ENCODE data around the gene AHRR. TPM values are rescaled to one million over a fixed set of nuclear protein-coding genes. Genes with fewer than 3 reads are reported as not detected.

AHRR gene
- total RNA-seq, 1 donor: 0.31 TPM

DNA sequence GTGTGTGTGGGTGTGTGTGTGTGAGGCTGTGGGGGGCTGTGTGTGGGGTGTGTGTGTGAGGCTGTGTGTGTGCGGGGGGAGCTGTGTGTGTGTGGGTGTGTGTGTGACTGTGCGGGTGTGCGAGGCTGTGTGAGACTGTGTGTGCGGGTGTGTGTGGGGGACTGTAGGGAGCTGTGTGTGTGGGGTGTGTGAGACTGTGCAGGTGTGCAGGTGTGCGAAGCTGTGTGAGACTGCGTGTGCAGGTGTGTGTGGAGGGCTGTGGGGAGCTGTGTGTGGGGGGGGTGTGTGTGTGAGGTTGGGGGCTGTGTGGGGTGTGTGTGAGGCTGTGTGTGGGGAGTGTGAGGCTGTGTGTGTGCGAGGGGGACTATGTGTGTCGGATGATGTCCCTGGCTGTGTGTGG lies 23.2 kb downstream of the AHRR start:
- Histone ChIP-seq H3K4me1 (ENCODE audit: insufficient read depth, low read length) (no peaks in the 10 kb centered on the region), H3K27me3 (ENCODE audit: insufficient read depth, low read length) (peaks cover 15% of the 10 kb centered on the region), H3K4me3 (ENCODE audit: low read length) (no peak overlapping the region), H3K9me3 (ENCODE audit: low read depth, low read length) (no peaks in the 10 kb centered on the region)

DNA sequence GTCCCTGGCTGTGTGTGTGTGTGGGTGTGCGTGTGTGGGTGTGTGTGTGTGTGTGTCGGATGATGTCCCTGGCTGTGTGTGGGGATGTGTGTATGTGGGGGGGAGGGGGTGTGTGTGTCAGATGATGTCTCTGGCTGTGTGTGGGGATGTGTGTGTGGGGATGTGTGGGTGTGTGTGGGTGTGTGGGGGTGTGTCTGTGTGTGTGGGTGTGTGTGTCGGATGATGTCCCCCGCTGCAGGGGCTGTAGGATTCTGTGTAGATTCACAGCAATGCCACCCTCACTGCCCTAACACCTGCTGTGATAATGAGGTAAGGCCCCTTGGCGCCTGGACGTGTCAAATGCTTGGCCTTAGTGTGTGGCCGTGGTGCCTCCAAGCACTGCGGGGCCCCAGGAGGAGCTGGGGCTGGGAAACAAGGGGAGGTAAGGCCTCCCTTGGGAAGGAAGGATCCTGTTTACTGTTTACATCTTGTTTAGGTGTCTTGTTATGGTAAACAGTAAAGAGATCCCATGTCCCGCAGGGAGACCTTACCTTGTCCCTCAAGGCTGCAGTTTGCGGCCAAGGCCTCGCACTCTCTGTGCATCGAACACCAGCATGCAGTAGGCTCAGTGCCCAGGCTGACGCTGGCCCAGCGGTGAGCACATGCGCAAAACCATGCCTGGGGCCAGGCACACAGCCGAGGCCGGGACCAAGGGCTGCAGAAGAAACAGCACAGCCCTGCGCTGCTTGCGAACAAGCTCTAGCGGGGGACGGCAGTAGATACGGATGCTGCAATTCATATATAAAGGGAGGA lies 24.1 kb downstream of the AHRR start:
- peaks cover 15% of the 10 kb centered on the region for H3K27me3 ChIP-seq (ENCODE audit: insufficient read depth, low read length)
- no peaks in the 10 kb centered on the region for H3K4me1 ChIP-seq (ENCODE audit: insufficient read depth, low read length)

DNA sequence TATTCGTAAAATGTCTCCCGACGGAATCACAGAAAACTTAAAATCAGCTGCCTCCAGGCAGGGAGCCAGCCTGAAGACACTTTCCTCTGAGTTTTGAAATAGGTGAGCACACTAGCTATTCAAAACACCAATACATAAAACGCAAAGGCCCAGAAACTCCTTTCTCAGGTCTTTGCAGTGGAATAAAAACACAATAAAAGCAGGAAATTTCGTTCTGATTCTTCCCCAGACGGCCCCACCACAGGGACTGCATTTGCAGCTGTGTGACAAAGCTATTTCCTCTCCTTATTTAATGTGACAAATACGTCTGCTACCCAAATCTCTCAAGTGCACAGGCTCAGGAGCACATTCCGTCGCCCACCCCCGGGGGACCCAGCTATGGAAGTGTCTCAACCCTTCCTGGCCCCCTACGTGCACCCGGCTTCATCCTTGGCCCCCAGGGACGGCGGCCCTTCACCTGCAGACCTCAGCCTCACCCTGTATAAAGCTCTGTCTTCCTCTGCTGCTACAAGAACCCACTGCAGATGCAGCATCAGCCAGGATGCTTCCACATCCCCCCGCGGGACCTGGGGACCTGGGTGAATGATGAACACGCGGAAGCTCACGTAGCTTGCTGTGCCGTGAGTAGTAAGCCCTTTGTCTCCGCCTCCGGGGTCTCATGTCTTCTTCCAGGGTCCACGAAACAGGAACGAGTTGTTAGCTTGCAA lies 24.9 kb downstream of the AHRR start:
- H3K27me3 ChIP-seq (ENCODE audit: insufficient read depth, low read length): peaks cover 15% of the 10 kb centered on the region

More for the DNA sequence above, 24.1 kb downstream of the AHRR start:
- H3K4me3 ChIP-seq (ENCODE audit: low read length): no peak overlapping the region
- H3K9me3 ChIP-seq (ENCODE audit: low read depth, low read length): no peaks in the 10 kb centered on the region

DNA sequence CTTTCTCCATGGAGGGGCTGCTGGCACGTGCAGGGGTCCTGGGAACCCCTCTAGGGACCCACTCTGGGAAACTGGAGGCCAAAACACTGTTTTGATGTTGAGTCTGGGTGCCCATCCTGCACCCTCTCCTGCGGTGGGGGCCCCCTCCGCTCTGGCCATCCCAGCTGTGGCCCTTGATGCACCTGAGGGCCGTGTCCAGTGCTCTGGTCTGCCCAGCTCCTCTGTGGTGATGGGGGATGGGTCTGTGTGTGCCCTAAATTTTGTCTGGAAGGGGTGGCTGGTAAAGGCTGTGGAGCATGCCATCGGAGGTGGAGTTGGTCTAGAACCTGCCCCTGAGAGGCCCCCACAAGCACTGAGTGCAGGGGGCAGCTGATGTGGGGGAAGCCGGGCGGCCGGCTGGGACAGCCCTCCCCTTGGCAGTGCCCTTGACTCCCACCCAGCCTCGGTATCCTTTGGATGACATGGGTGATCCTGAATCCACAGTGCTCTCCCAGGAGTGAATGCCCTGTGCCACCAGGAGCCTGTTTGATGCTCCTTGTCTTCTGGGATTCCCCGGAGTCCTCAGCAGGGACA lies 26.3 kb downstream of the AHRR start:
- H3K4me3 ChIP-seq (ENCODE audit: low read length): no peak overlapping the region
- H3K4me1 ChIP-seq (ENCODE audit: insufficient read depth, low read length): no peaks in the 10 kb centered on the region
- H3K27me3 ChIP-seq (ENCODE audit: insufficient read depth, low read length): peaks cover 9% of the 10 kb centered on the region
- H3K9me3 ChIP-seq (ENCODE audit: low read depth, low read length): no peaks in the 10 kb centered on the region

More for the DNA sequence above, 24.9 kb downstream of the AHRR start:
- Histone ChIP-seq H3K4me1 (ENCODE audit: insufficient read depth, low read length) (no peaks in the 10 kb centered on the region), H3K4me3 (ENCODE audit: low read length) (no peak overlapping the region), H3K9me3 (ENCODE audit: low read depth, low read length) (no peaks in the 10 kb centered on the region)

DNA sequence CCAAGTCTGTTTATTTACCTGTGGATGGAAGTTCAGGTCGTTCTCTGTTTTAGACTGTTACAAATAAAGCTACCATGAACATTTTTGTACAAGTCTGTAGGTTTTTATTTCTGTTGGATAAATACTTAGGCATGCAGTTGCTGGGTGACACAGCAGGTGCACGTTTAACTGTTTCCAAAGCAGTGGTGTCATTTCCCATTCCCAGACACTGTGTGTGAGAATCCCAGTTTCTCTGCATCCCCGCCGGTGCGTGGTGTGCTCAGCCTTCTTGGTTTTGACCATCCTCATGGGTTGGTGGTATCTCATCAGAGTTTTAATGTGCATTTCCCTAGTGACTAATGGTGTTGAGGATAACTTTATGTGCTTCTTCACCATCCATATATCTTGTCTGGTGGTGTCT lies 27.2 kb downstream of the AHRR start:
- H3K27me3 ChIP-seq (ENCODE audit: insufficient read depth, low read length): peaks cover 9% of the 10 kb centered on the region
- no peaks in the 10 kb centered on the region for H3K4me1 ChIP-seq (ENCODE audit: insufficient read depth, low read length)
- H3K4me3 ChIP-seq (ENCODE audit: low read length): no peak overlapping the region
- no peaks in the 10 kb centered on the region for H3K9me3 ChIP-seq (ENCODE audit: low read depth, low read length)

DNA sequence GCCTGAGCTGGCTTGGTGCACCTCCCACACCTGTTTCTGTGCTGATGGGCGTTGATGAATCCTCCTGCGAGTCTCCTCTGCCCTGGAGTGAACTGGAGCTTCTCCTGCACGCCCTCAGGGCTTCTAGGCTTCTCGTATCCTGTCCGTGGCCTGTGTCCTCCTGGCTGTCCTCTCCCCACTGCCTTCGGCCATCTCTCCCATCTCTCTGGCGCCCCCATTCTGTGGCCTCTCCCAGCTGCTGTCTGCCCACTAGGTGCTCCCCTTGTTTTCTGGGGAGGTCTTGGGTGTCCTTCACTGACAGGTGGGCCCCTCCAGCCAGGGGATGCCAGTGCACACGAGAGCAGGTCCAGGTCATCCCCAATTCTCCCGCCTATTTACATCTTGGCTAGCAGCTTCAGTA lies 28.8 kb downstream of the AHRR start:
- Histone ChIP-seq H3K27me3 (ENCODE audit: insufficient read depth, low read length) (peaks cover 9% of the 10 kb centered on the region), H3K4me1 (ENCODE audit: insufficient read depth, low read length) (no peaks in the 10 kb centered on the region), H3K9me3 (ENCODE audit: low read depth, low read length) (no peaks in the 10 kb centered on the region), H3K4me3 (ENCODE audit: low read length) (no peak overlapping the region)

DNA sequence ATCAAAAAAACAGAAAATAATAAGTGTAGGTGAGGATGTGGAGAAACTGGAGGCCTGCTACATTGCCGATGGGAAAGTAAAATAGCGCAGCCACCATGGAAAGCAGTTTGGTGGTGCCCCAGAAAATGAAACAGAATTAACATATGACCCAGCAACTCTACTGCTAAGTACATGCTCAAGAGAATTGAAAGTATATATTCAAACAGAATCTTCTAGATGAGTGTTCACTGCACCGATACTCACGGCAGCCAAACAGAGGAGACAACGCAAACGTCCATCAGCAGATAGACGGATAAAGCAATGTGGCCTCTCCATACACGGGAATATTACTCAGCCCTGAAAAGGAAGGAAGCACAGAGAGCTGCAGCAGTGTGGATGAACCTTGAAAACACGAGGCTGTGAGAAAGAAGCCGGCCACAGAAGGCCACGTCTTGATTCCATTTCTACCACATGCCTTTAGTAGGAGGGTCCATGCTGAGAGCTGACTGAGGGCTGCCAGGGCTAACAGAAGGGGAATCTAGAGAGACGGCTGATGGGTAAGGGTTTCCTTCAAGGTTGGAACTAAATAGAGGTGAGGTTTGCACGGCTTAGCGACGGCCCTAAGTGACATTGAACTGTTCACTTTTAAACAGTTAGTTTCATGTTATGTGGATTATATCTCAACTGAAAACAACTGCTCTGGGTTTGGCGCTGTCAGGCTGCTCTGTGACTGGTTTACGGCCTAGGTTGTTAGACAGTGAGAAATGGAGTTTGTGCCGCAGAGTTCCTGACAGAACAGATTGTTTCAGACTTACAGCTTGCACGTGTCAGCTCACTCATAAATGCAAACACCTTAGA lies 29.8 kb downstream of the AHRR start:
- peaks cover 3% of the 10 kb centered on the region for H3K27me3 ChIP-seq (ENCODE audit: insufficient read depth, low read length)
- H3K4me3 ChIP-seq (ENCODE audit: low read length): no peak overlapping the region
- H3K9me3 ChIP-seq (ENCODE audit: low read depth, low read length): no peaks in the 10 kb centered on the region
- no peaks in the 10 kb centered on the region for H3K4me1 ChIP-seq (ENCODE audit: insufficient read depth, low read length)

DNA sequence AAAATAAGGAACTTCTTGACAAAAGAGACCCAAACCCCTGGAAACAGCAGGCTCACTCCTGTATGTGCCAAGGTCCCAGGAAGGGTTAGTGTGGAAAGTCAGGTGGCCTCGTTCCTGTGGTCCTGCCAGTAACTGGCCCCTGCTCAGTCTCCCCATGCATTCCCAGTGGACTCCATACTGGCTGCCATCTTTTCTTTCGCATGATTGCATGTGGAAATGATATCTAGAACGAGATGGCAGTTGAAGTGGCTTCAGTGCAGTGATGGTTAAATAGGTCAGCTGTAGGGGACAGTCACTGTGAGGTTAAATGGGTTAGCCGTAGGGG lies 30.4 kb downstream of the AHRR start:
- Histone ChIP-seq H3K9me3 (ENCODE audit: low read depth, low read length) (no peaks in the 10 kb centered on the region), H3K4me1 (ENCODE audit: insufficient read depth, low read length) (no peaks in the 10 kb centered on the region), H3K4me3 (ENCODE audit: low read length) (no peak overlapping the region), H3K27me3 (ENCODE audit: insufficient read depth, low read length) (peaks cover 2% of the 10 kb centered on the region)

DNA sequence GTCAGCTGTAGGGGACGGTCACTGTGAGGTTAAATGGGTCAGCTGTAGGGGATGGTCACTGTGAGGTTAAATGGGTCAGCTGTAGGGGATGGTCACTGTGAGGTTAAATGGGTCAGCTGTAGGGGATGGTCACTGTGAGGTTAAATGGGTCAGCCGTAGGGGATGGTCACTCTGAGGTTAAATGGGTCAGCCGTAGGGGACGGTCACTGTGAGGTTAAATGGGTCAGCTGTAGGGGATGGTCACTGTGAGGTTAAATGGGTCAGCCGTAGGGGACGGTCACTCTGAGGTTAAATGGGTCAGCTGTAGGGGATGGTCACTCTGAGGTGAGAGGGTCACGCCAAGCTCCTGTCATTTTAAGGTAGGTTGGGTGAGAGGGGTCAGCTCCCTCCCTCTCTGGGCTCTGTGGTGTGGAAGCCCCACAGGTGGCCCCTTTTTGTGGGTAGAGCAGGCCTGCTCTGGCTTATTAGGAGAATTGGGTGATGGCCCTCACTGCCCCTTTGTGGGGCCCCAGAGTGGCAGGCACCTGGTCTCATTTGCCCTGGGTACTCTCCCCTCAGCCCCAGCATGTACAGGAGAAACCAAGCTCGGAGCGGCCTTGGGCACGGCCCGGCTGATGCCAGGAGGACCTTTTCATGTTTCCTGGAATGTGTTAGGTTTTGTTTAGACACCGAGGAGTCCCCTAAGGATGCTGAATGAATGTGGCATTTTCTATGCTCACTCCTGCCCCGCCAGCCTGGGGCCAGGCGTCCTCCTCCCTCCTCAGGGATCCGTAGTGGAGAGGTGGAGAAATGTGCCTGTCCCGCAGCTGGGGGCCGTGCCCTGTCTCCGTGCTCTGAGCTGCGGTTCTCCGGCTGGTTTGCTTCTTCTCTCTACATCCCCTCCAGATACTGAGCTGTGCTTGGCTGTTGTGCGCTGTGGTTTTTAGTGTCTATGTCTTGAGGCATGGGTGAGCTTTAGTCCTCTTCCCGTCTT lies 31.4 kb downstream of the AHRR start:
- no peaks in the 10 kb centered on the region for H3K27me3 ChIP-seq (ENCODE audit: insufficient read depth, low read length)
- H3K9me3 ChIP-seq (ENCODE audit: low read depth, low read length): no peaks in the 10 kb centered on the region
- H3K4me1 ChIP-seq (ENCODE audit: insufficient read depth, low read length): no peaks in the 10 kb centered on the region
- H3K4me3 ChIP-seq (ENCODE audit: low read length): no peak overlapping the region

DNA sequence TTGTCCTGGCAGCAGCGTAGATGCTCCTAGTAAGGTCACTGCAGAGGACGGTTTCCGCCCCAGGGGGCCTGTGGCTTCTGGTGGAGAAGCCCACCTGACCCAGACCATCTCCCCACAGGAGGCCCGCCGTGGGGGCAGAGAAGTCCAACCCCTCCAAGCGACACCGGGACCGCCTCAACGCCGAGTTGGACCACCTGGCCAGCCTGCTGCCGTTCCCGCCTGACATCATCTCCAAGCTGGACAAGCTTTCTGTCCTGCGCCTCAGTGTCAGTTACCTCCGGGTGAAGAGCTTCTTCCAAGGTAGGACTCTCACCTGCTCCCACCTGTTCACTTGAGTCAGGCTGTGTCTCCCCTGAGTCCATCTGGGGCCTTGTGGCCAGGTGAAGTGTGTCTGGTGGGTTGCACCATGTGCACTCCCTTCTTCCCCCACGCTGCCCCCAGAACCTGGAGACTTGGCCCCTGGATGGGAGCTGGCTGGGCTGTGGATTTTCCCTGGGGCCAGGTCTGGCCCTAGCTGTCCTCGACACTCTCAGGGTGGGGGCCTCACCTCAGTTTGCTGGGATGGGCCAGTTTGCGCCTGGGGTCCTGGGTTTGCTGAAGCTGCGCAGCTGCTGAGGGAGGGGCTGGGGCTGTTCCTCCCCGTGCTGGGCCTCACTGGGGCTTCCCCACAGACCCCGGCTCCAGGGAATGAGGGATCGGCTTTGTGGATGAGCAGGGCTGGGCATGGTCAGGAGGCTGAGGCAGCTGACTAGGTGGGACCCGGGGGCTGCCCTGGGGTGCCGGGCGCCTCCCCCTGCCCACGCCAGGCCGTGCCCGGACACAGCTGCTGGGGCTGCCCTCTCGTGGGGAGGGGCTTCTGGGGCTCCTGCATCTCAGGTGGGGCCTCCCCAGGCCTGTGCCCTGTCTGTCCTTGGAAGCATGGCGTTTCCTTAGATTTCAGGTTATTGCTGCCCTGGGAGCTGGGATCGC lies 32.4 kb downstream of the AHRR start:
- H3K4me1 ChIP-seq (ENCODE audit: insufficient read depth, low read length): no peaks in the 10 kb centered on the region
- H3K9me3 ChIP-seq (ENCODE audit: low read depth, low read length): no peaks in the 10 kb centered on the region
- no peak overlapping the region for H3K4me3 ChIP-seq (ENCODE audit: low read length)
- no peaks in the 10 kb centered on the region for H3K27me3 ChIP-seq (ENCODE audit: insufficient read depth, low read length)

DNA sequence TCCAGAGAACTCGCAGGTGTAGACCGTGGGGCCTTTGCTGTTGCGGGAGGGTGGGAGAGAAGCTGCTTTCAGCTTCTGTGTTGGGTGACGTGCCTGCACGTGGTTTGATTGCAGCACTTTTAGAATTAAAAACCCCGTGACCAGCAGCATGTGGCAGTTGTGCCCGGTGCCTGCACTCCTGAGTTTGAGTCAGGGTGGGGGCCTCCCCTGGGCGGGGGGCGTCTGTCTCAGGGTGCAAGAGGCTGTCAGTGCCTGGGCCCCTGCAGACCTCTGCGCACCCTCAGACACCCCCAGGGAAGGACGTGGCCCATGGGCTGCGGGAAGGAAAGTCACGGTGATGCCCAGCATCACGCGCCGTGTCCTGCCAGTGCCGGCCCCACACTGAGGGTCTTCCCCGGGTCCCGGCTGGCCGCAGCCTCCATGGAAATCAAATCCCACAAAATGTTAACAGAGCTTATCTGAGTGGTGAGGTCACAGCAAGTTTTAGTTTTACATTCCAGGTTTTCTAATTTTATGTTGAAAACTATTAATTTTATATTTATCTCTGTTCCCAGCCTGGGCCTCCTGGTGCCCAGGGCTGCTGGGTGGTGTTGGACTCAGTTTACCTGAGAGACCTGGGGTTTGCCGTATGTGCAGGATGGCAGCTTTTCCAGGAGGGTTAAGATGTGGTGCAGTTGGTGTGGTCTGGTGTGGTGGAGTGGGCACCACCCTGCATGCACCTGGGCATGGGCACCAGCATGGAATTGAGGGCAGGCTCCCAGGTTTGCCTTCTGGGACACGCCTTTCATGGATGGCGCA lies 33.3 kb downstream of the AHRR start:
- no peaks in the 10 kb centered on the region for H3K27me3 ChIP-seq (ENCODE audit: insufficient read depth, low read length)
- H3K4me3 ChIP-seq (ENCODE audit: low read length): no peak overlapping the region
- peaks cover under 1% of the 10 kb centered on the region for H3K4me1 ChIP-seq (ENCODE audit: insufficient read depth, low read length)
- no peaks in the 10 kb centered on the region for H3K9me3 ChIP-seq (ENCODE audit: low read depth, low read length)

DNA sequence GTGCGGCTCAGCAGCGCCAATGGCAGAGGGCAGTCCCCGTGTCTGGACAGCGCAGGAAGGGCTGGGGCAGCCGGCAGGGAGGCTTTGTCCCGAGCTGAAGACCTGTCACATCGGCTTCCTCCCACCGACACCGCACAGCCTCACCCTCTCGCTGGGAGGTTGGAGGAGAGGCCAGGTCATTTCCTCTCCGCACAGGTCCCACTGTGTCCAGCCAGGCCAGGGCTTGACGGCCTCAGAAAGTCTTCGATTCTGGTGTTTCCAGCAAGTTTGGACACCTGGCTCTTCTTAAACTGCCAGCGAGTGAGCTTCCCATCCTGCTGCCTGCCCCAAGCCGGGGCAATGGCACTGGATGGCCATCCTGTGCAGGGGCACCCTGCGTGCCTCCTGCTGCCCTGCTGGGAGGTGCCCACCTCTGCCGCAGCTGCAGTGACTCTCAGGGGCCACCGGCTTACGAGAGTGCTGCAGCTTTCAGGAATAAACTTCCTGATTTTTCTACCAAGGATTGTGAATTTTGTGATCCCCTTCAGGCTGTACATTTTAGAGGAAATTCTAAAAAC lies 33.9 kb downstream of the AHRR start:
- Histone ChIP-seq H3K4me3 (ENCODE audit: low read length) (no peak overlapping the region), H3K4me1 (ENCODE audit: insufficient read depth, low read length) (peaks cover 8% of the 10 kb centered on the region), H3K27me3 (ENCODE audit: insufficient read depth, low read length) (no peaks in the 10 kb centered on the region), H3K9me3 (ENCODE audit: low read depth, low read length) (no peaks in the 10 kb centered on the region)

All from mononuclear cell (primary cell).